Measurements from ENCODE around the gene SURF1. TPM values are rescaled to one million over a fixed set of nuclear protein-coding genes. Genes with fewer than 3 reads are reported as not detected.
A peak's percentile ranks its signal among the peaks of the same experiment; 100 is the strongest.

The SURF1 gene
- total and polyA plus RNA-seq, 9 of the 15 experiments (the other 6 are each of a cell fraction or from before 2014, with no cell fraction given), result 16.1 to 31.3 (median 20.9) TPM

DNA sequence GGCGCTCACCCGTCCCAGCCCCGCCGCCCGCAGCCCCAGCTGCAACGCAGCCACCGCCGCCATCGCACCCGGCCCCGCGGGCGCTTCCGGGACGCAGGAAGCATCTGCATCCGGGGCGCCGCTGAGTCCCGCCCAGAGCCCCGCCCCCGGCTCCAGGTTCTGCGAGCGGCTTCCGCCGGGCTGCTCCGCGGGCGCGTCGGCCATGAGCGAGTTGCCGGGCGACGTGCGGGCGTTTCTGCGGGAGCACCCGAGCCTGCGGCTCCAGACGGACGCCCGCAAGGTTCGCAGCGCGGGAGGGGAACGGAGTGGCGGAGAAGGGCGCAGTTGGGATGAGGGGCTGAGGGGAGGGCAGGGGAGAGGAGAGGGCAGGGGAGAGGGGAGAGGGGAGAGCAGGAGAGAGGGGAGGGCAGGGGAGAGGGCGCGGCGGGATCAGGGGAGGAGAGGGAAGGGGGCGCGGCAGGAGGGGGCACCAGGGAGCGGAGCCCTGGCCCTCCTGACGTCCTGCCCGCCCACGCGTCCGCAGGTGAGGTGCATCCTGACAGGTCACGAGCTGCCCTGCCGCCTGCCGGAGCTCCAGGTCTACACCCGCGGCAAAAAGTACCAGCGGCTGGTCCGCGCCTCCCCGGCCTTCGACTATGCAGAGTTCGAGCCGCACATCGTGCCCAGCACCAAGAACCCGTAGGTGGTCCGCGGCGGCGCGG is at the start of gene SURF1, which contains the start of gene SURF2 (continued):
- no peak for TF ChIP-seq CEBPG (CRISPR knock-in tag; IDR thresholded peaks at IDR 0.05)
- no peak for TF ChIP-seq CEBPG (tag; conservative IDR thresholded peaks at IDR 0.05 in 1 of 2, IDR thresholded peaks at IDR 0.05 in 1 of 2)
- no peak for TF ChIP-seq ZNF280B (CRISPR knock-in tag; IDR thresholded peaks at IDR 0.05)
- no peak for TF ChIP-seq ZSCAN29 (IDR thresholded peaks at IDR 0.05)
- TF ChIP-seq CBX5 (IDR thresholded peaks at IDR 0.05; ENCODE audit: borderline replicate concordance, low read depth), result no peak
- TF ChIP-seq EP400 (IDR thresholded peaks at IDR 0.05), result peak; percentile 53; the same call in 1 of the 2 replicates
- no peak for TF ChIP-seq ZBTB5 (IDR thresholded peaks at IDR 0.05)
- no peak for TF ChIP-seq ZNF764 (CRISPR knock-in tag; IDR thresholded peaks at IDR 0.05; ENCODE audit: low read depth)
- no peak for TF ChIP-seq ZNF77 (CRISPR knock-in tag; IDR thresholded peaks at IDR 0.05)
- no peak for TF ChIP-seq SOX6 (IDR thresholded peaks at IDR 0.05)
- TF ChIP-seq MGA (IDR thresholded peaks at IDR 0.05), result 0 out of 2 replicates have a peak, but pooled peaks have one; percentile 17
- TF ChIP-seq MED1 (CRISPR knock-in tag; IDR thresholded peaks at IDR 0.05; ENCODE audit: borderline replicate concordance), result no peak
